ENCODE results near the gene PRR3.

- no peak for TF ChIP-seq CTCF (IDR thresholded peaks at IDR 0.05)
- TF ChIP-seq POLR2A (IDR thresholded peaks at IDR 0.05; ENCODE audit: low read depth), result no peak
These were observed 7.0 kb downstream of the PRR3 start for GRCh38 chr6:30564114-30564513.

Measured in esophagus muscularis mucosa (tissue), 3 donors.